GM23248 (cell line): Measurements from ENCODE around the gene PIP5KL1.

Source experiments
- EZH2 ChIP-seq: fragments of 200-600 bp; sonication (generic); IDR thresholded peaks from 2 replicates; pipeline ENCODE4 v1.6.1; 2018; ENCODE audit warnings: antibody characterized with exemption, mild to moderate bottlenecking; ENCODE audit not compliant: insufficient read depth, poor library complexity, severe bottlenecking
- EZH2phosphoT487 ChIP-seq: fragments of 200-600 bp; sonication (generic); IDR thresholded peaks from 2 replicates; pipeline ENCODE4 v1.6.1; 2018; ENCODE audit warnings: antibody characterized with exemption, moderate library complexity, mild to moderate bottlenecking, low read depth; ENCODE audit not compliant: insufficient read depth

DNA sequence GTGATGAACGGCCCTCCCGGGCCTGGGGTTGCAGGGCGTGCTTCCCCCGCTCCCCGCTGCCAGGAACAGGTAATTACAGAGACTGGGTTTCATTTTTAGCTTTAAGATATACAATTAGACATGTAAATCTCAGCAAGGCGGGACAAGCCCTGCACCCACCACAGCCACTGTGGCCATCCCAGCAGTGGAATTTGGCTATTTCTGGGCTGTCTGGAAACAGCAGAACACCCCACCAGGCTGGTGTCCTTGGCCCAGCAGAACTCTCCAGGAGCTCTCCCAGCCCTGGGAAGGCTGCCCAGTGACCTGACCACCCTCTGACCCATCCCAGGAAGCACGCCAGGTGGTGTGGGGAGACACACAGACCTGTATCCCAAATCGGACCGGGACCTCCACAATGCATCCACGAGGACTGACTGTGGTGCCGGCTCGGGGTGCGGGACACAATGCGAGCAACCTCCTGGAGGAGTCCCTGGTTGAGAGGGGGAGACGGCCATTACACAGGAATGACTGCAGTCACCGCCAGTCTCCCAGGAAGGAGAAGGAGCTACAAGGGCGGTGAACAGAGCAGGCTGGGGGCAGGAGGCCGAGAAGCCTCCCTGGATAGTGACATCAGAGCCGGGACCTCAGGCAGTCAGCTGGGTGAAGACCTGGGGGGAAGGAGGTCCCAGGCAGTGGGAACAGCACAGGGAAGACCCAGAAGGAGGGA, 32.9 kb upstream of the PIP5KL1 start:
- TF ChIP-seq EZH2 (no peak), EZH2phosphoT487 (no peak)
